Stimulated activated CD4-positive, alpha-beta T cell treated with anti-CD3 and anti-CD28 coated beads, Interleukin-15, amount 100 ng/mL, for 24 hours (primary cell): ENCODE data around the gene CD177.
"Not testable (repeated sequence)": the region's sequence is repeated elsewhere in the genome, so short reads cannot be mapped to it uniquely, and the experiment has no call there.

Experiments
- DNase-seq: peaks from one replicate; pipeline ENCODE4 v3.0.0-alpha.2; 2020

CD177 gene

DNA sequence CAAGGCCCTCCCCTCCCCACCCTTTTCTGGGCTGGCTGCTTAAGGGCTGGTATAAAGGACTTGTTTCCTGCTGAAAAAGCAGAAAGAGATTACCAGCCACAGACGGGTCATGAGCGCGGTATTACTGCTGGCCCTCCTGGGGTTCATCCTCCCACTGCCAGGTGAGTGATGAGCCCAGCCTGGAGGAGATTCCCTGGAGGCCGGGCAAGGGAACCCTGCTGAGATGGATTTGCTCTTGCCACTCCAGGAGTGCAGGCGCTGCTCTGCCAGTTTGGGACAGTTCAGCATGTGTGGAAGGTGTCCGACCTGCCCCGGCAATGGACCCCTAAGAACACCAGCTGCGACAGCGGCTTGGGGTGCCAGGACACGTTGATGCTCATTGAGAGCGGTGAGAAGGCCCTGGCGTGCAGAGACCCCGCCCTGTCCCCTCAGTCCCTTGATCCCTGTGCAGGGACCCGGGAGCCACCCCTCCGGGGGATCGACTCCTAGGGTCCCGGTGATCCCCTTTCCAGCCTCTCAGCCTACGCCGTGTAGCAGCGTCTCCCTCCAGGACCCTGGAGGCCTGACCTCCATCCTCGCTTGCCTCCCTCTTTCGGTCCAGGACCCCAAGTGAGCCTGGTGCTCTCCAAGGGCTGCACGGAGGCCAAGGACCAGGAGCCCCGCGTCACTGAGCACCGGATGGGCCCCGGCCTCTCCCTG lies at the start of gene CD177:
Gene CD177 (plus strand): TSS at position 81 of the 699 bp plus-strand sequence. CDS start 29 bp downstream, at position 110.
- no peak for DNase-seq

DNA sequence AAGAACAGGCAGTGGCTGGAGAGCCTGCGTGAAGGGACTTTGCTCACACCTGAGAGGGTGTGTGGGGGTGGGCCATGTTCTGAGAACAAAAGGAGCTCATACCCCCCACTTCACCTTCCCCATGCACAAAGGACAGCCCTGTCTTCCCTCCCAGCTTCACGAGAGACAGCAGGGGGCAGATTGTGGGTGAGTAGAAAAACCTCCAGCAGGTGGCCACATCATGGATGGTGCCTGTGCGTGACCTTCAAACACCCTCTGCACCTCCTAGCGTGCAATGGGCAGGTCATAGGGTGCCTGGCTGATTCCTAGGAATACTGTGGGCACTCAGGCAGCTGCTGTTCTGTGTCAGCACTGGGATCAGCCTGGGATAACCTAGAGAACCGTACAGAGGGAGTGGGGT lies 47.8 kb upstream of the CD177 start:
- no peak for DNase-seq

DNA sequence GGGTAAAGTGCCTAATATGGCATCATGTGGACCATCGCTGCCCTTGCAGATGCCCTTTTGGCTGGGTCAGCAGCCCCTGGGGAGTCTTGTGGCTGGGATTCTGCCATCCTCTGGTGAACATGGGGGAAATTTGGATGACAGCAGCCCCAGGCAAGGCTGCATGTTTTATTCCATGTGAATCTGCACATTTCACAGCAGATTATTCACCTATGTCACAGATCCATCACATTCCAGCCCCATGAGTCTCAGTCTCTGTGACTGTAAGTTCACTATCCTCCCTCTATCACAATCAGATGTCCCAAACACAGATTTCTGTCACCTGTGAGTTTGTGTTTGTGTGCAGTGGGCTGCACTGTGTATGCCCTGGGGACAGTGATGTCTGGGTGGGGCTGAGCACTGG lies 47.4 kb upstream of the CD177 start:
- no peak for DNase-seq

- DNase-seq = no peak
Measured at GRCh38 chr19:43308244-43308815, 45.2 kb upstream of the CD177 start.

DNA sequence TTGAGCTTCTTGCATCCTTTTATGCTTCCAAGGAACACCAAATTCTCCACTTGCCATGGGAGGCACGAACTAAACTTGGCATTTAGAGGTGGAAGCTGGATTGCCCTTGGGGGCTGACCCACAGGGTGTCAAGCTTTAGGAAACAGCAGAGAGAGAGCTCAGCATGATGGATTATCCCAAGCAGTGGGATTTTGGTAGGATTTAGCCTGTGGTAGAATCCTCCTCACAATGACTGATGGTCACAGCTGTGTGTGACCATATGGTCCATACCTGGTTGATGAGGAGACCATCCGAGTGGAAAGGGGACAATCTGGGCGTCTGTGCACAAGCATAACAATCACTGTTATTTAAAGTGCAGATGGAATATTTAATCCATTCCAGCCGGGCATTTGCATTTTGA lies 44.0 kb upstream of the CD177 start:
- no peak for DNase-seq

GRCh38 chr19:43310221-43310620 lies 43.3 kb upstream of the CD177 start:
- no peak for DNase-seq

DNA sequence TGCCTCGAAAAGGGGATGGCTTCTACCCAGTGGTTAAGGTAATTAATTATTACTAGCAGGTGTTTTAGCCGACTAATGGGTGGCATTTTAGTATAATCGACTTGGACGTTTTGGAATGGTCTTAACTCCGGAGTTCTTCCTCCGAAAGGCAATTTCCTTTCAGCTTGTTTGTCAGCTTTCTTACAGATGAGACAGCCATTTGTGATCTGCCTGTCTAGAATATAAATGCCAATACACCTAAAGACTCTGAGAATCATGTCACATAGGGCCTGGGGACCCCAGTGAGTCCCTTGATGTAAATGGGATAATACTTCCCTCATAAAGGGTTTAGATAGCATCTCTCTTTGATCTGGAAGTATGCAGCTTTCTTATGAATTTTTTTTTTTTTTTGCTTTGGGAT lies 42.2 kb upstream of the CD177 start:
- DNase-seq = no peak

- no peak for DNase-seq
Measured at GRCh38 chr19:43311706-43312105, 41.8 kb upstream of the CD177 start.

DNA sequence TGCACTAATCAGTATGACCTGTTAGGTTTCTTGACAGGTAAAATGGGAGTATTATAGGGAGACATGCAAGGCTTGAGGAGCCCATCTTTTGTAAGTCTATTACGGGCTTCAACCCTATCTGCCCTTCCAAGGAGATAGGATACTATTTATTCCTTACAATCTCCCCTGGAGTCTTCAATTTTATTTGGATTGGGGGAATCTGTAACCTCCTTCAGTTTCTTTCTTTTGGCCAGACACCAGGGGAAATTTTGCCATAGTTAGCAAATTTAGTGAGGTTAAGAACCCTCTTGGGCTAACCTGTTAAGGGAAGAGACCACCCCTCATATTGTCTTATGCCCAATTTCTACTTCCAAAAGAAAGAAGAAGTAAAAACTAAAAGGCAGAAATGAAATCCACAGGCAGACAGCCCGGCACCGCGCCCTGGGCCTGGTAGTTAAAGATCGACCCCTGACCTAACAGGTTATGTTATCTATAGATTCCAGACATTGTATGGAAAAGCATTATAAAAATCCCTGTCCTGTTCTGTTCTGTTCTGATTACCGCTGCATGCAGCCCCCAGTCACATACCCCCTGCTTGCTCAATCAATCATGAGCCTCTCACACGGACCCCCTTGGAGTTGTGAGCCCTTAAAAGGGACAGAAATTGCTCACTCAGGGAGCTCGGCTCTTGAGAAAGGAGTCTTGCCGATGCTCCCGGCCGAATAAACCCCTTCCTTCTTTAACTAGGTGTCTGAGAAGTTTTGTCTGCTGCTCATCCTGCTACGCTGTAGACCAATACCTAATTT lies 39.6 kb upstream of the CD177 start:
- no peak for DNase-seq

DNA sequence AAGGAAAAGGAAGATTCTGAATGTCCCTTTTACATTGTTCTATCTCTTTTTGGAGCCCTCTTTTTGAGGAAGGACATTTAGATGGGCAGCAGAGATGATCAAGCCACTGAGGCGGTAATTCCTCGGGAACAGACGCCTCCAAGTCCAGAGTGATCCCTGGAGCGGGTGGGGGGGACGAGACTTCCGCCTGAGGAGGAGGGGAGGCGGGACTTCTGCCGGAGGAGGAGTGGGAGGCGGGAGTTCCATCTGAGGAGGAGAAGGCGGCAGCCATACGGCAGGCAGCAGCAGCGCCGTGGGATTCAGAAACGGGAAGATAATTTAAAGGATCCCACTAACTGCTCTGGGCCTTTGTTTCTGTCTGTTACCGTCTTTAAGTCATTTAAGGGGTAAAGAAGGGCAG lies 37.6 kb upstream of the CD177 start:
- no peak for DNase-seq

DNA sequence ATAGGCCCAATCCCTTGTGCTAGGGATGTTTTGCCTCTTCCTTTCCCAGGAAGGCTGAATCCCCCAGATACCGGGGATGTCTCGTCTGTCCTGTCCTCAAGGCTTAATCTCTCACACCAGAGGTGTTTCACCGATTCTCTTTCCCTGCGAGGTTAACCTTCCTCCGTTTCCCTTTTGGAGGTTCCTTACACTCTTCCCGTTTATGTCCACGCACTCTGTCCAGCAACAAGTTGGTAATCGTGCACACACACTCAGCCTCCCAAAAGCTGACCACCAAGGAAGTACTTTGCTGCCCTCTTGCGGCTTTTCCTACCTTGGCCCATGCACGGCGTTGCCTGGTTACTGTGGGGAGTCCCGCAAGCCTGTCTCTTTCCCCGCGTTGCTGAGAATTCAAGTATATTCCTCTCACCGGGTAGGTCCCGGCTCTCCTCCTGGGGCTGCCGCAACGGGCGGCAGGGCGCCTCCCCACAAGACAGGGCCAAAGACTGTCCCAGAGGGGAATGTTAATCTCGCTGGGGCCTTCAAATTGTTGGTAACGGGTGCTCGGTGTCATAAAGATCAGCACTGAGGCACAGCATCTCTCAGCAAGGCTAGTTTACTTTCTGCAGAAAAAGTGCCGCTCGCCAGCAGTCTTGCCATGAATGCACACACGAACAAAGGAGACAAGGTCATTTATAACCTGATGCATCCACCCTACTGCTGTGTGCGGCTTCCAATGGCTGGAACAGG lies 36.7 kb upstream of the CD177 start:
- DNase-seq = no peak

GRCh38 chr19:43318203-43318602 lies 35.3 kb upstream of the CD177 start:
- DNase-seq = no peak

GRCh38 chr19:43318796-43319314 lies 34.6 kb upstream of the CD177 start:
- DNase-seq = no peak

GRCh38 chr19:43320546-43320945 lies 32.9 kb upstream of the CD177 start:
- no peak for DNase-seq

- not testable (repeated sequence) for DNase-seq
Measured at GRCh38 chr19:43326761-43327160, 26.7 kb upstream of the CD177 start.

DNA sequence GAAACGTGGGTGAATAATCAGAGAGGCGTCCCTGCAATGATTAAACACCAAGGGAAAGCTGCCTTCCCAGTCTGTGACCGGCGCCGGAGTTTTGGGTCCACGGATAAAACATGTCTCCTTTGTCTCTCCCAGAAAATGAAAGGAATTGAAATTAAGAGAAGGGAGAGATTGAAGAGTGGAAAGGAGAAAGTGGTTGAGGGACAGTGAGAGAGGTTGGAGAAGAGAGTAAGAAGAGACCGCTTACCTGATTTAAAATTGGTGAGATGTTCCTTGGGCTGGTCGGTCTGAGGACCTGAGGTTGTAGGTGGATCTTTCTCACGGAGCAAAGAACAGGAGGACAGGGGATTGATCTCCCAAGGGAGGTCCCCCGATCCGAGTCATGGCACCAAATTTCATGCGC lies 24.9 kb upstream of the CD177 start:
- not testable (repeated sequence) for DNase-seq

GRCh38 chr19:43329049-43329448 lies 24.4 kb upstream of the CD177 start:
- DNase-seq = not testable (repeated sequence)

DNA sequence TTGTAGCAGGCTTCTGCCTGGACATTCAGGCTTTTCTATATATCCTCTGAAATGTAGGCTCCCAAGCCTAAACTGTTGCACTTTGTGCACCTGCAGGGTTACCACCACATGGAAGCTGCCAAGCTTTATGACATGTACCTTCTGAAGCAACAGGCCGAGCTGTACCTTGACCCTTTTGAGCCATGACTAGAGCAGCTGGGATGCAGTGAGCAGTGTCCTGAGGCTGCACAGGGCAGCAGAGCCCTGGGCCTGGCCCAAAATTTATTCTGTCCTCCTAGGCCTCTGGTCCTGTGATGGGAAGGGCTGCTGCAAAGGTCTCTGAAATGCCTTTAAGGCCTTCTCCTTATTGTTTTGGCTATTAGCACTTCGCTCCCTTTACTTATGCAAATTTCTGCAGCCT lies 23.5 kb upstream of the CD177 start:
- DNase-seq = no peak

- no peak for DNase-seq
Measured at GRCh38 chr19:43330726-43331434, 22.6 kb upstream of the CD177 start.

- DNase-seq = no peak
Measured at GRCh38 chr19:43331435-43332010, 22.0 kb upstream of the CD177 start.

- DNase-seq = no peak
Measured at GRCh38 chr19:43332058-43332922, 21.2 kb upstream of the CD177 start.
